MCF 10A (cell line): Measurements from ENCODE around the gene CACNA2D3. TPM values are rescaled to one million over a fixed set of nuclear protein-coding genes. Genes with fewer than 3 reads are reported as not detected.

Experiments used
- BruUV-seq: library from RNA; stranded (reverse); fragments of 400-500 nt; replicated peaks from 2 replicates; lab custom pipeline; 2021; lab: Mats Ljungman, UMichigan
- CTCF ChIA-PET: fragments of 300-600 bp; sonication (Branson Sonifier 250); formaldehyde crosslinking; extraction: SDS; loops from one replicate; lab custom pipeline; 2021; ENCODE audit warnings: antibody characterized with exemption, inconsistent platforms; lab: Yijun Ruan, JAX
- POLR2A ChIA-PET: fragments of 300-600, 350-650 bp; sonication (Branson Sonifier 250); formaldehyde crosslinking; extraction: SDS; loops from one replicate; lab custom pipeline; 2020; ENCODE audit warnings: antibody characterized with exemption, inconsistent platforms; lab: Yijun Ruan, JAX
- DNase-seq: peaks from one replicate; pipeline ENCODE4 v3.0.0-alpha.2; 2018; ENCODE audit not compliant: unreplicated experiment
- H3K27ac Mint-ChIP-seq: one replicate; pipeline ENCODE4 v1.8.0; 2022; ENCODE audit warnings: mild to moderate bottlenecking, low read depth, mixed read lengths; ENCODE audit not compliant: unreplicated experiment
- H3K27me3 Mint-ChIP-seq: one replicate; pipeline ENCODE4 v1.8.0; 2022; ENCODE audit warnings: mixed read lengths; ENCODE audit not compliant: insufficient read depth, unreplicated experiment
- H3K36me3 Mint-ChIP-seq: one replicate; pipeline ENCODE4 v1.8.0; 2022; ENCODE audit warnings: mild to moderate bottlenecking, moderate library complexity, mixed read lengths; ENCODE audit not compliant: insufficient read depth, unreplicated experiment
- H3K4me1 Mint-ChIP-seq: one replicate; pipeline ENCODE4 v1.8.0; 2022; ENCODE audit warnings: mixed read lengths; ENCODE audit not compliant: insufficient read depth, unreplicated experiment
- H3K4me3 Mint-ChIP-seq: one replicate; pipeline ENCODE4 v1.8.0; 2022; ENCODE audit warnings: mild to moderate bottlenecking, moderate library complexity, mixed read lengths; ENCODE audit not compliant: unreplicated experiment
- H3K9me3 Mint-ChIP-seq: one replicate; pipeline ENCODE4 v1.8.0; 2022; ENCODE audit warnings: mixed read lengths; ENCODE audit not compliant: unreplicated experiment
- CTCF ChIP-seq: fragments of 200-600 bp; IDR thresholded peaks from one replicate; pipeline ENCODE4 v1.8.0; 2022; ENCODE audit warnings: antibody characterized with exemption, mild to moderate bottlenecking; ENCODE audit not compliant: unreplicated experiment
- intact Hi-C: fragments of 100-400 bp; cut with micrococcal nuclease; formaldehyde crosslinking; loops from 2 replicates; pipeline ENCODE4 v1.14.1; 2022
- total RNA-seq: library from RNA; stranded (reverse); gene quantifications from 2 replicates; pipeline ENCODE4 v1.2.3, GENCODE V29; 2022

The CACNA2D3 gene
- total RNA-seq, 1 experiment from 2014 or later: 2.3 TPM

- Mint-ChIP-seq H3K36me3 (no peaks in the 10 kb centered on the region), H3K9me3 (no peaks in the 10 kb centered on the region), H3K4me1 (no peaks in the 10 kb centered on the region), H3K27ac (no peak overlapping the region), H3K4me3 (no peak overlapping the region), H3K27me3 (no peaks in the 10 kb centered on the region)
- peak; percentile 1 for DNase-seq
- intact Hi-C loops: no loop called here
- BruUV-seq: no TSS peak
- POLR2A ChIA-PET: no interaction called here
- CTCF ChIA-PET: no interaction called here
- TF ChIP-seq CTCF: no peak
Measured at GRCh38 chr3:54685213-54685612, 562.9 kb downstream of the CACNA2D3 start.

GRCh38 chr3:54691289-54691771 is 569.0 kb downstream of the CACNA2D3 start:
- no peaks in the 10 kb centered on the region for H3K36me3 Mint-ChIP-seq
- BruUV-seq: no TSS peak
- H3K27me3 Mint-ChIP-seq: no peaks in the 10 kb centered on the region
- H3K9me3 Mint-ChIP-seq: no peaks in the 10 kb centered on the region
- no peak overlapping the region for H3K27ac Mint-ChIP-seq
- no peaks in the 10 kb centered on the region for H3K4me1 Mint-ChIP-seq
- POLR2A ChIA-PET: no interaction called here
- intact Hi-C loops: no loop called here
- DNase-seq: peak; percentile 5
- no peak for TF ChIP-seq CTCF
- CTCF ChIA-PET: interaction anchor here (0.6 kb wide), 1 partner anchor 79 kb away, joined by 4 read pairs; no protein-coding TSS in a partner anchor
- H3K4me3 Mint-ChIP-seq: no peak overlapping the region

DNA sequence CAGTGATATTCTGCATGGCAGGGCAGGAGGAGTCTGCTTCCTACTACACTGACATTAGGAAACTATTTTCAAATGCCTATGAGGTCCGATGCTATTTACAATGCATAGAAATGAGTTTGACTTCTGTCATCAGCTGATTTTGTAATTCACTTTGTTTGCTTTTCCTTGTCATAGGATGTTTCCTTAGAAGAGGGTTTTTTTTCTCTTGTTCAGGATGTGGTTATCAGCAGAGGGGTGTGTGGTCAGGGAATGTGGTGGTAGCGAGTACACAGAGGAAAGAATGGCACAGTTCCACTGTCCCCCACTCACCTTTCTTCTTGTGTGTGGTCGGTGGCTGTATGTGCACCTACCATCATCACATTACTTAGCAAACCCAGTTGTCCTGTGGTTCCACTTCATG is 574.0 kb downstream of the CACNA2D3 start:
- BruUV-seq: no TSS peak
- H3K4me3 Mint-ChIP-seq: no peak overlapping the region
- ChIA-PET CTCF (interaction anchor here (0.5 to 0.7 kb wide), 2 partner anchors 749 to 758 kb away, joined by 3 read pairs; no protein-coding TSS in a partner anchor), POLR2A (no interaction called here)
- H3K9me3 Mint-ChIP-seq: no peaks in the 10 kb centered on the region
- H3K36me3 Mint-ChIP-seq: no peaks in the 10 kb centered on the region
- H3K27ac Mint-ChIP-seq: no peak overlapping the region
- TF ChIP-seq CTCF: no peak
- peaks cover 22% of the 10 kb centered on the region for H3K27me3 Mint-ChIP-seq
- H3K4me1 Mint-ChIP-seq: no peaks in the 10 kb centered on the region
- DNase-seq: peak; percentile 3
- intact Hi-C loops: no loop called here

DNA sequence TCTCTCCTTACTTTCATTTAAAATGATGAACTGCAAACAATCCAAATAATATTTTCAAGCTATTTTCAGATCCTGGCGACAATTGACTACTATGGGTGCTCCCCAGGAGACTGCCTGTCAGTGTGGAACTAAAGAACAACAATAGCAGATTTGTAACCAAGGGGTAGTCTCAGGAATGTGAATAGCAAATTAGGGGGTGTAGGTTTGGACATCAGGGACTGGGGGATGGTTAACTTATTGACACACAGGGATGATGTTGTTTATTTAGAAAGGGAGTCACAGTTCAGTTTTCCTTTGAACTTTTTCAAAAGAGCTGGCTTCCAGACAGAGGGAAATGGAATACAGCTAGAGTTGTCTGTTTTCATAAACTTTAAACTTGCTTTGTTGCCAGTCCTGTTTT is 575.7 kb downstream of the CACNA2D3 start:
- no peak for TF ChIP-seq CTCF
- Mint-ChIP-seq H3K27ac (no peak overlapping the region), H3K36me3 (no peaks in the 10 kb centered on the region), H3K27me3 (peaks cover 22% of the 10 kb centered on the region), H3K4me3 (no peak overlapping the region), H3K4me1 (no peaks in the 10 kb centered on the region), H3K9me3 (no peaks in the 10 kb centered on the region)
- BruUV-seq: no TSS peak
- no peak for DNase-seq
- intact Hi-C loops: no loop called here
- POLR2A ChIA-PET: no interaction called here
- CTCF ChIA-PET: no interaction called here
